Endothelial cell of umbilical vein (primary cell): ENCODE data around the gene DENND2A. TPM values are rescaled to one million over a fixed set of nuclear protein-coding genes. Genes with fewer than 3 reads are reported as not detected.
A peak's percentile ranks its signal among the peaks of the same experiment; 100 is the strongest.

Experiments
- BruUV-seq: library from RNA; stranded (reverse); fragments of 400-500 nt; replicated peaks from 2 replicates; lab custom pipeline; 2021; lab: Mats Ljungman, UMichigan
- CTCF ChIA-PET: fragments of 300-600, 350-600 bp; sonication (Branson Sonifier 250); formaldehyde crosslinking; loops from one replicate; lab custom pipeline; 2021; ENCODE audit warnings: antibody characterized with exemption, inconsistent platforms; lab: Charles Lee
- POLR2A ChIA-PET: fragments of 300-600, 350-600 bp; sonication (Branson Sonifier 250); formaldehyde crosslinking; loops from one replicate; lab custom pipeline; 2021; ENCODE audit warnings: antibody characterized with exemption, inconsistent platforms; lab: Charles Lee
- DNase-seq: peaks from one replicate; pipeline ENCODE4 v3.0.0-alpha.2; 2011; ENCODE audit warnings: low read depth, low spot score
- FAIRE-seq: peaks from 2 replicates; lab custom pipeline; 2011; peaks lifted over from hg19 to GRCh38; lab: Jason Lieb, UNC
- H2AFZ ChIP-seq: 2 replicates; pipeline ENCODE4 v1.6.0; 2012; ENCODE audit warnings: low read depth, low read length, control low read depth, inconsistent platforms
- H3K27ac ChIP-seq: 2 replicates; pipeline ENCODE4 v1.5.1; 2011; ENCODE audit warnings: low read depth, mild to moderate bottlenecking, control low read depth, low read length, moderate library complexity; ENCODE audit not compliant: insufficient read depth
- H3K27me3 ChIP-seq, 2 experiments: 2 replicates each; pipeline versions ENCODE4 v1.6.0 to v1.6.1; 2011; ENCODE audit warnings: low read length in 2 of 2, mixed read lengths in 1 of 2; ENCODE audit not compliant: control insufficient read depth in 2 of 2, insufficient read depth in 2 of 2
- H3K36me3 ChIP-seq, 2 experiments: 2 replicates in 1 of 2; 3 replicates in 1 of 2; pipeline ENCODE4 v1.5.1; 2011; ENCODE audit warnings: low read length in 2 of 2, mild to moderate bottlenecking in 1 of 2, moderate library complexity in 1 of 2; ENCODE audit not compliant: control insufficient read depth in 2 of 2, insufficient read depth in 2 of 2; ENCODE audit errors: extremely low read depth in 1 of 2
- H3K4me1 ChIP-seq: 3 replicates; pipeline ENCODE4 v1.5.1; 2011; ENCODE audit warnings: mild to moderate bottlenecking, low read length; ENCODE audit not compliant: control insufficient read depth, insufficient read depth; ENCODE audit errors: extremely low read depth
- H3K4me2 ChIP-seq: 2 replicates; pipeline ENCODE4 v1.6.1; 2011; ENCODE audit warnings: low read length, control low read depth, mixed read lengths; ENCODE audit not compliant: insufficient read depth
- H3K4me3 ChIP-seq, 3 experiments: fragments of 200-600 bp in 1 of 3; sonication (generic), shearing (Covaris generic) in 1 of 3; replicated peaks in 1 of 3; 2 replicates each; pipeline ENCODE4 v1.5.1; 2011 to 2016; ENCODE audit warnings: control low read depth in 3 of 3, low read length in 3 of 3, mild to moderate bottlenecking in 2 of 3, inconsistent platforms in 1 of 3, low read depth in 1 of 3, moderate library complexity in 1 of 3; ENCODE audit not compliant: insufficient read depth in 1 of 3
- H3K79me2 ChIP-seq: 2 replicates; pipeline ENCODE4 v1.6.0; 2012; ENCODE audit warnings: low read length, inconsistent platforms; ENCODE audit not compliant: control insufficient read depth, insufficient read depth
- H3K9ac ChIP-seq: replicated peaks from 2 replicates; pipeline ENCODE3; 2011; ENCODE audit warnings: low read length, control low read depth; ENCODE audit not compliant: insufficient read depth; ENCODE audit errors: extremely low read depth
- H3K9me1 ChIP-seq: replicated peaks from 3 replicates; pipeline ENCODE4 v1.6.0; 2011; ENCODE audit warnings: mild to moderate bottlenecking, low read length; ENCODE audit not compliant: control insufficient read depth, insufficient read depth; ENCODE audit errors: extremely low read depth
- H3K9me3 ChIP-seq: replicated peaks from 2 replicates; pipeline ENCODE4 v1.5.1; 2012; ENCODE audit warnings: low read length, inconsistent platforms; ENCODE audit not compliant: control insufficient read depth, insufficient read depth
- H4K20me1 ChIP-seq: replicated peaks from 2 replicates; pipeline ENCODE3; 2011; ENCODE audit warnings: mild to moderate bottlenecking, low read length; ENCODE audit not compliant: control insufficient read depth, insufficient read depth; ENCODE audit errors: extremely low read depth
- CTCF ChIP-seq, 2 donors: IDR thresholded peaks; 1 replicate in 1 of 2; 2 replicates in 1 of 2; pipeline ENCODE4 v1.5.1; 2011; ENCODE audit warnings: low read length in 2 of 2, mild to moderate bottlenecking in 2 of 2, moderate library complexity in 2 of 2, control low read depth in 1 of 2, inconsistent platforms in 1 of 2, low read depth in 1 of 2; ENCODE audit not compliant: insufficient read depth in 1 of 2; ENCODE audit errors: extremely low read depth in 1 of 2
- EZH2 ChIP-seq: IDR thresholded peaks from 2 replicates; pipeline ENCODE4 v1.6.1; 2012; ENCODE audit warnings: borderline replicate concordance, low read depth, mild to moderate bottlenecking, moderate library complexity, low read length, inconsistent platforms; ENCODE audit not compliant: severe bottlenecking
- FOS ChIP-seq: IDR thresholded peaks from 2 replicates; pipeline ENCODE4 v1.6.1; 2011; ENCODE audit warnings: mild to moderate bottlenecking, low read length, moderate library complexity, borderline replicate concordance; ENCODE audit not compliant: insufficient read depth
- GATA2 ChIP-seq: IDR thresholded peaks from 2 replicates; pipeline ENCODE4 v1.7.0; 2011; ENCODE audit warnings: low read depth, mild to moderate bottlenecking, moderate library complexity, mixed read lengths, low read length; ENCODE audit not compliant: insufficient read length, insufficient read depth
- JUN ChIP-seq: IDR thresholded peaks from 2 replicates; pipeline ENCODE4 v1.6.1; 2011; ENCODE audit warnings: borderline replicate concordance, low read depth; ENCODE audit not compliant: insufficient read length, insufficient read depth
- MAX ChIP-seq: IDR thresholded peaks from 2 replicates; pipeline ENCODE4 v1.6.1; 2011; ENCODE audit not compliant: insufficient read depth, insufficient read length
- MYC ChIP-seq: IDR thresholded peaks from one replicate; pipeline ENCODE4 v1.6.1; 2011; ENCODE audit warnings: mild to moderate bottlenecking, low read depth, low read length
- POLR2A ChIP-seq: IDR thresholded peaks from 2 replicates; pipeline ENCODE4 v1.6.1; 2012; ENCODE audit warnings: low read depth, mild to moderate bottlenecking, control low read depth, low read length
- POLR2AphosphoS5 ChIP-seq: IDR thresholded peaks from 2 replicates; pipeline ENCODE4 v1.6.1; 2012; ENCODE audit warnings: low read depth, mild to moderate bottlenecking, control low read depth, low read length, moderate library complexity; ENCODE audit not compliant: insufficient read depth
- dilution Hi-C: fragments of 300-500 bp; cut with MboI; formaldehyde crosslinking; loops from one replicate; pipeline ENCODE4 v1.15.0; 2019; ENCODE audit warnings: low sequenced_read_pairs; ENCODE audit not compliant: extremely low pct_ligation_motif_present
- intact Hi-C: fragments of 100-400 bp; cut with micrococcal nuclease; formaldehyde crosslinking; loops from one replicate; pipeline ENCODE4 v1.10.0; 2022
- polyA plus RNA-seq, 4 experiments: library from polyadenylated mRNA; depleted of rRNA in 3 of 4; stranded (reverse) in 3 of 4; unstranded in 1 of 4; fragments of >200 nt; gene quantifications; 2 replicates each; pipeline versions ENCODE4 v1.2.1 to v1.2.3, GENCODE V29; 2011 to 2012; ENCODE audit warnings: missing spikeins in 1 of 4
- total RNA-seq: library from RNA; stranded (reverse); gene quantifications from 2 replicates; pipeline ENCODE4 v1.2.3, GENCODE V29; 2021

Gene DENND2A
- total and polyA plus RNA-seq, 2 donors (not counting 3 experiments of a cell fraction or from before 2014, with no cell fraction given): 0.33 TPM; not detected in 1

- DNase-seq (no peak), FAIRE-seq (peak; percentile 71)
- Histone ChIP-seq H3K4me3 (no peak overlapping the region), H3K4me2 (peak overlapping the region; percentile 82), H2AFZ (peak overlapping the region; percentile 99), H3K9ac (no peak overlapping the region), H3K36me3 (no peaks in the 10 kb centered on the region), H3K27ac (no peak overlapping the region), H3K4me1 (peaks cover 5% of the 10 kb centered on the region), H3K9me1 (no peaks in the 10 kb centered on the region), H4K20me1 (no peaks in the 10 kb centered on the region), H3K79me2 (no peaks in the 10 kb centered on the region), H3K27me3 (peaks cover 2 to 4% of the 10 kb centered on the region in 2 experiments), H3K9me3 (no peaks in the 10 kb centered on the region)
- BruUV-seq: no TSS peak
- dilution Hi-C loops (no loop called here), intact Hi-C loops (loop anchor here (10.0 kb wide), 1 partner anchor 311 kb away; no protein-coding TSS in a partner anchor)
- ChIA-PET POLR2A (no interaction called here), CTCF (interaction anchor here (1.0 to 2.6 kb wide), 5 partner anchors 9 to 176 kb away, joined by 3 to 18 read pairs (median 4); partner anchors contain the start of gene MKRN1)
- no peak for TF ChIP-seq CTCF (IDR thresholded peaks at IDR 0.05; ENCODE audit: extremely low read depth in 1 of 2, insufficient read depth in 1 of 2, low read depth in 1 of 2, low read length in 2 of 2)
- no peak for TF ChIP-seq POLR2AphosphoS5
- no peak for TF ChIP-seq JUN
- no peak for TF ChIP-seq MYC
- no peak for TF ChIP-seq FOS
- no peak for TF ChIP-seq MAX
- TF ChIP-seq POLR2A: no peak
- no peak for TF ChIP-seq EZH2
- TF ChIP-seq GATA2: no peak
Measured at GRCh38 chr7:140655511-140656408, 15.1 kb upstream of the DENND2A start.
